Measurements from ENCODE around the gene PBX1.
"Not testable (repeated sequence)": the region's sequence is repeated elsewhere in the genome, so short reads cannot be mapped to it uniquely, and the experiment has no call there.

Gene PBX1

DNA sequence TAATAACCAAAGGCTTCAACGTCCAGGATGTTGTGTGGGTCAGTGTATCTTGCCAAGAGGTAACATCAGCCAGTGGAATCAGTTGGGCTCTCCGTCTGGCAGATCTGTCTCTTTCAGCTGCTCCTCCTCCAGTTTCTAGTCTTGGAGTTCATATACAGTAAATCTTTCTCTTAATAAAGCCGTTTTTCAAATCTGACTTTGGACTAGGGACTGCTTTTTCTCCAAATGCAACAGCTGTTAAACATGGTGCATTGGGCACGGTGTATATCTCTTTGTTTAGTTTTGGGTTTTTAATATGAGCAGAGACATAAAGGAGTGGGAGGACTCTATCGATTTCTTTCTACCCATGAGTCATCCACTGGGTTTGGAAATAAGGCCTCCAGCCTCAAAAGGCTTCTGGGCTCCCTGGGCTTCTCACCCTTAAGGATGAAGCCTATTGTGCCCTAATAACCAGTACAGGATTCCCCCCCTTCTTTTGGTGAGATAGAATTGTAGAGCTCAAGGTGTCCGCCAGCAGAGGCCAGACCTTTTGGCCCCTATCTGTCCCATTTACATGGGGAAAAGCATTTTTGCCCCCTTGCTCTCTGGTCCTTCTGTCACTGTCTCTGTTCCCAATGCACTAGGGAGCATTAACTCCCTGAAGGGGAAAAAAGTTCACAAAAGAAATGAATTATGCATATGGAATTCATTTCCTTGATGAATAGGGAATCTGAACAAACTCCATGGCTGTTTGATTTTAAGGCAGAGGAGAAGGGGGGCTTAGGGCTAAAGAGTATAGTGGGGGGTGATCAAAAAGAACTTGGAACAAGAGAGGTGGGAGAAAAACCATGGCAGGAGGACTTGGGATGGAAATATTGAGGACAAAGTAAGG, 86.0 kb downstream of the PBX1 start:
- peak; percentile 76 for FAIRE-seq

DNA sequence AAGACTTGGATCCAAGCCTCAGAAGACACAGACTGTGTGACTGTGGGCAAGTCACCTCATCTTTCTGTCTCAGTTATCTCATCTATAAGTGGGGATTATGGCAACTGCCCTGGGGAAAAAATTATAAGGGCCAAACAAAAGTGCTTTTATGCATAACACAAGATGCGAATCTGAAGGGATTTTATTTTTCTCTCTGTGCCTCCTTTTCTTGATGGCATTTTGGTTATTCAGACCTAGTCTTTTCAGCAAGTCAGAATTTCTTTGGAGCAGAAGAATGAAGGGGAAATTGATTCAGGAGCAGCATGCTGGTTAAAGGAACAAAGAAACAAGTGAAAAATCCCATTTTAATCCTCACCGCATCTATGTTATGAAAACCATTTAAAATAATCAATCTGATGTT, 86.9 kb downstream of the PBX1 start:
- FAIRE-seq: no peak

DNA sequence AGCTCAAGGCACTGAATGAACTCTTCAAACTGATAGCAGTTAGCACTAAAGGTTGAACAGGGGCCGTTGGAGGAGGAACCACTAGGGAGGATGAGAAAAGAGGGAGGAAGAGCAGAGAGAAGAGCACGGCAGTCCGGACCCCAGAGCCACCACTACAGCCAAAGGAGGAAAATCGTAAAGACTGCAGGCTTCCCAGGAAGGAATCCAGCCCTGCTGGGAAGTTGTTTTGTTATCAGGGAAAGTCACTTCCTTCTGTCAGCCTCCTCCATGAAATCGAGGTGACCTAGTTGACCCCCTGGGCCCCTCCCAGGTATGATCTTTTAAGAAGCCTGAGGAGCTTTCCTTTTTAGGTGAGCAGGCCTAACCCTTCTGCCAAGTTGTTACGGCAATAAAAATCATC, 88.2 kb downstream of the PBX1 start:
- FAIRE-seq: no peak

DNA sequence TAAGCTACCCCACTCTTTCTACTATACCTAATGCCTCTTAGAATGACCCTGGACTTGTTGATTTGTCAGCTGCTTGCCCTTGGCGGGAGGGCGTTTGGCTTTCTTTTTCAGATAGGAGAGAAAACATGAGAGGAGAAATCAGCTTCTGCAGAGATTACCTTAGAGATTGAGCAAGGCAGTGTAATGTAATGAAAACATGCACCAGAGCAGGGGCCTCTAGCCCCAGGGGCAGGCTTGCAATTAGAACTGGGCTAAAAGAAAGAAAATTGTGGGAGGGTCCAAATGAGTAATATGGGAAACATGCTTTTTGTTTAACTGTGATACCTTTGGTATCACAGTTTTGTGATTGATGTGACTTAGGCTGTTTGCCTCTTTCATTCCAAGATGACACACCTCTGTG, 89.7 kb downstream of the PBX1 start:
- no peak for FAIRE-seq

DNA sequence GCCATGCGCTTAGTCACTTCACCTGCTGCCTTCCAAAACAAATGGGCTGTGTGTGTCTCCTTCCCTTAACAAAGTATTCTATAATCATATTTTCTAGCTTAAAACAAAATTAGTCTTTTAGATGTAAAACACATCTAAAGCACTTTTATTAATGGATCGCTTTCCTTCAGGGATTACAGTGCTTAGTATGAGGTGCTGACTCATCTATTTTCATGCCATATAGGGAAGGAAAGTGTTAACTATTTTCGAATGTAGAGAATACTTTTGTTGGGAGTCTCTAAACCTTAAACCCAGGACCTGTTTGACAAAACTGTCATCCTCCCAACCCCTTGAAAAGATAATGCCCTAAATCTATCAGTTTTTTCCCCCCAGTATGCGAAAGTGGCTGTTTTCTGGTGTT, 90.2 kb downstream of the PBX1 start:
- no peak for FAIRE-seq

DNA sequence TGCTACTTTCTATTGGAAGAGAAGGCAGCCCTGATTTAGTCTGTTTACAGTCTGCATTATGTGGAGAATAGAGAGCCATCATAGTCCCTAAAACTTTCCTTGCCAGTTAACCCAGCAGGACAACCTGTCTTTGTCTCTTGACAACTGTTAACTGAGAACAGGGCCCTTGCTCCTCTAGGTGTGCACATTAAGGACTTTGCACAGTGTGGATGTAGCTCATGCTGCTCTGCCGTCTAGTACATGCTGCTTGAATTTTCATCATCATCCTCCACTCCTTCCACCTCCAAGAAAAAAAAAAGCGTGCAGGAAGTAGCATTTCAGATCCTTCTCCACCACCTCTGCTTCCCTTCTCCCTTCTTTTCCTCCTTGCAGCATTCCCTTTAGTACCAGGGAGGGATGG, 91.5 kb downstream of the PBX1 start:
- no peak for FAIRE-seq

DNA sequence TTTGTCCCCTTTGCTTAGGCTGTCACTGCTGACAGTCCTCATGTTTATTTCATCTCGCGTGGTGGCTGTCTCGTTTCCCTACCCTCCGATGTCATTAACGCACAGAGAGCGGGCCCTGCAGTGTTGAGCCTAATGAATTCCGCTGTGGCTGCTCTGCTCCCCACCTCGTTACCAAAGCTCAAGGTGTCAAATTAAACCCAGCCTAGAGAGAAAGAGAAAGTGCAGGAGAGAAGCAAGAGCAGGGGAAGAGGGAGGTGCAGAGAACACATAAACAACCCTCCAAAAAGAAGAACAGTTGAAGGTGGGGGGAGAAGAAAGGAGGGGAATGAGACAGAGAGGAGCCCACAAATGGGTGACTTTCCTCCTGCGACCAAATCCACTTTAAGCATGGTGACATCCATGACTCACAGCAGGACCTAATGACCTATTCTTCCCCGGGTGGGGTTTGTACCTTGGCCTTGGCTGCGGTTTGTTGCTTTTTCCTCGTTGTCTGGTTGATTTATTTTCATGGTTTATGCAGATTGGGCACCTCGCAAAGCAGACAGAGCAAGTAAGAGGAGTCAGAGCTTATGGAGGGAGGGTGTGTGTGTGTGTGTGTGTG, 92.5 kb downstream of the PBX1 start:
- FAIRE-seq: peak; percentile 87

DNA sequence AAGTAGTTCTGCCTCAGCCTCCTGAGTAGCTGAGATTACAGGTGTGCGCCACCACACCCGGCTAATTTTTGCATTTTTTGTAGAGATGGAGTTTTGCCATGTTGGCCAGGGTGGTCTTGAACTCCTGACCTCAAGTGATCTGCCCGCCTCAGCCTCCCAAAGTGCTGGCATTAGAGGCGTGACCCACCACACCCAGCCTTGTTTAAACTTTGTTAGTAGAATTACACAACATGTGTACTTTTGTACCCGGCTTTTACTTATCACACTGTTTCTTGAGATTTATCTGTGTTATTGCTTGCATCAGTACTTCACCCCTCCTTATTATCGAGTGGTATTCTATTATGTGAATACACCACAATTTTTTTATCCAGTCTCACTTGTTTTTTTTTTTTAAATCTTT, 94.0 kb downstream of the PBX1 start:
- FAIRE-seq: not testable (repeated sequence)

DNA sequence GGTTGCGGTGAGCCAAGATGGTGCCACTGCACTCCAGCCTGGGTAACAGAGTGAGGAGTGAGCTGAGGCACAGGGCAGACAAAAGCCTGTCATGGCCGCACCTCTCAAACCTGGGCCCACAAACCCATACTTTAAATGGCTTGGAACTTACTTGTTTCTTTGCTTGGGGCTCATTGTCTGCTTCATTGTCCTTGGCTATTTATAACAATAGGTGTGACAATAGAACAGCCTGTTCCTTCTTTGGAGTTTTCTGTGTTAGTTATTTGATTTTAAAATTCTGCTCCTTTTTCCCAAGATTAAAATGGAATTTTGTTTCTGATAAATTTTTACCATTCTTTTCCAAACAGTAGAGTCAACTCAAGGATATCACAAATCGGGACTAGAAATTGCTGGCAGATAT, 94.7 kb downstream of the PBX1 start:
- no peak for FAIRE-seq

DNA sequence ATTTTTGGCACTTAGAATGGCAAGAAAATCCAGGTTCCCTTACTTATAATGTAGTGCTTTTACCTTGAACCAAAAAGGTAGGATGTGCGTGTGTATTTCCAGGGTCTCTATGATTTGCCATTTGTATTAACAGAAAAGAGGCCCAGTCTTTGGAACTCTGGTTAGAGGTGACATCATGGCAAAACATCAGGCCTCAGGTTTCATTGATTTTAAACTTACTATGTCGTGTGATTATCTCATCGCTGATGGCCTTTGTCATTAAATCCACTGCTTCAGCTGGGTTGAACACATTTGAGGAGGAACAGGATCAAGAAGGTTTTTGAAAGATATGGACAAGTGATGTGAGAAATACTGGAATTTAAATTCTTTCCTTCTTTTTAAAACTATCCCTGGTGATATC, 95.2 kb downstream of the PBX1 start:
- no peak for FAIRE-seq

DNA sequence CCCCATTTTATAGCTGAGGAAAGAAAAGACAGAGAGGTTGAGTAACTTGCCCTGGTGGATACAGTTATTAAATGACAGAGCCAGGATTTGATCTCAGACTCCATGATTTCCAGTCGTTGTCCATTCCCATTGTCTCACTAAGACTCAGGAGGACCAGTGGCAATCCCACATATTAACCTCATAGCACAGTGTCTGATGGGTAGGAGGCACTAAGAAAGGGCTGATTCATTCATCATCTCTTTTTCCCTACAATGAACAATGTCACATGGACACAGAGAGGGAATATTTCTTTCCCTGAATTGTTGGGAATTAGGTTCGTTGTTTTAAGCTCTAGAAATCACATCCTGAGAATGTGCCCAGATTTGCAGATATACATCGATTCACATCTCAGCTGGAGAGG, 99.9 kb downstream of the PBX1 start:
- FAIRE-seq: no peak

DNA sequence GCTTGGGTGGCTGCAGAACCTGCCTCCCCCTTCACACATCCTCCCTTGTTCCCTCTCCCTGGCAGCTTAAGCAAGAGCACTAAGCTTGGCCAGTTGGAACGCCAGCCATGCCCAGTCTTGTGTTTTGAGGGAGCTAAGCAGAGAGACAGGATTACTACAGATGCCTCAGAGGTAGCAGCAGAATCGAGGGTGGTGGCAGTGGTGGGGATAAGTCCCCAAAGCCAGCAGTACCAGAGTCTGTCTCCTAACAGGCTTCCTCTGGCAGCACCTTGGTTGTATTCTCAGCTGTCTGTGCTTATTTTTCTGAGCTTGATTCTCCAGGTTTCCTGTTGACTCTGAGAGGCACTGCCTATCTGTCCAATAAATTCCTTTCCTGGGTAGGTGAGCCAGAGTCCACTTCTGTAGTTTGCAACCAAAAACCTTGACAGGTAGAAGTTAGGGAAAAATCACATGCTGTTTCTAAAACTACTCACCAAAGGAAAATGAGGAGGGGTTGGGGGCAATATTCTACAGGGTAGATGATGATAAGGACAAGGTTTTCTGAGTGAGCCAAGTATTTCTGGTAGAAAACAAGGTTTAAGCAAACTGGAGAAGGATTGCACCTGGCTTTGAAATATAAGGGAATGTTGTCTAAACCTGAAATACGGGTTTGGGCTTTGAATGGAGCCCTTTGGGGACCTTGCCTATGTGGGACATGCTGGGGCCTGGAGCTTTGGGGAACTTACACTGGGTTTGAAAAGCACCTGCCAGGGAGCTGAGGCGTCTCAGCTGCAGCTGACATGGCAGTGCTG, 100.8 kb downstream of the PBX1 start:
- FAIRE-seq: no peak

DNA sequence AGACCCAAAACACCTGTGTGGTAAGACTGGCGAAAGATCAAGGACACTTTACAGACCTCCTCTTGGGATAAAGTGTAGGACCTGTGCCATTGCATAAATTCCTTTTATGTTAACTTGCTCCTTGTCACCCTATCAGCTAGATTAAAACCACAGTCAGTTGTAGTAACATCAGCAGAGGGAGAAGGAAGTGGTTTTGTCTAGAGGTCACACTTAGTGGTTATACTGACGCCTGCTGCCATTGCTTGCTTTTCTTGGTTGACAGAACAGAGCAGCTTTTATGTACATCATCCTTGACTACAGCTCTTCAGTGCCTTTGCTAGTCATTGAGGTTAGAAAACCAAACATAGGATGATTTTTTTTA, 101.4 kb downstream of the PBX1 start:
- FAIRE-seq: peak; percentile 66

DNA sequence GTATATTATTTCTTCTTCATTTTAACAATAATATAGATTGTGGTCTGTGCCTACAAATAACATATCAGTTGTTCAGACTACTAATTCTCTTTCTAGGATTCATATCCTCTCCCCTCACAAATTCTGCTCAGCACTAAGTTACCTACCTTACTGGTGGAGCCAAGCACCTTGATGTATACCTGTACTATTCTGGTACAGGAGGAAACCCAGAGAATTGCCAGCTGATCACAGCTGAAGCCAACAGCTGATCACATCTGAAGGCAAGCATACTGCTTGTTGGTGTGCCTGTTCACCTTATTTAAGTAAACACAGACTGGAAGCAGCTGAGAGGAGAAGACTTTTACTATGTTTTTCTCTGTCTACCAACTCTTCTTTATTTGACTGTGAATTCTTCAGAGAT, 101.8 kb downstream of the PBX1 start:
- no peak for FAIRE-seq

DNA sequence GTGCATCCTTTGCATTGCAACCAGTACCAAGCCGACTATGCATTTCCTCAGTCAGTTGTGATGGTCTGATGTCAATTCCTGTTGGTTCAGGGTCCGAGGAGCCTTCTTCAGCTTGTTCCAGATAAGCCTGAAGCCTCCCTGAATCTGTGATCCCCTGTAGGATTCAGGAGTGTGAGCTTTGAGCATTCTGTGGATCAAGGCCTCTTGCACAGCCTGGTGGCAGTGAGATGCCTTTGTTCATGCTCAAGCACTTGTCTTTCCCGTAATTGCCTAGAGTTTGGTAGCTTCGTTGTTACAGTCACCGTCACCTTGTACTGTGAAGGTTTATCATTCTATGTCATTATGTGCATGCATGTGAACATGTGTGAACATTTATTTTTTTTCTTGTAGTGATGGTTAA, 103.5 kb downstream of the PBX1 start:
- FAIRE-seq: no peak

DNA sequence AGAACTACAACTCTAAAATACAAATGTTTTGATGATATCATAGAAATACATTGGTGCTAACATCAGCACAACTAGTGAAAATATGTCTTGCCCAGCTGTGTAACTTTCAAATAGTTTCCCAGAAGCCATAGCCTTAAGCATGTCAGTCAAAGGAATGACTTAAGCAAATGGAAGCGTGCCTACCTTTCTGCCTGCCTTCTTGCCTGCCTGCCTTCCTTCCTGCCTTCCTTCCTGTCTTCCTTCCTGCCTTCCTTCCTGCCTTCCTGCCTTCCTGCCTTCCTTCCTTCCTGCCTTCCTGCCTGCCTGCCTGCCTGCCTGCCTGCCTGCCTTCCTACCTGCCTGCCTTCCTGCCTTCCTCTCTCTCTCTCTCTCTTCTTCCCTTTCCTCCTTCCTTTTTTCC, 104.0 kb downstream of the PBX1 start:
- no peak for FAIRE-seq

DNA sequence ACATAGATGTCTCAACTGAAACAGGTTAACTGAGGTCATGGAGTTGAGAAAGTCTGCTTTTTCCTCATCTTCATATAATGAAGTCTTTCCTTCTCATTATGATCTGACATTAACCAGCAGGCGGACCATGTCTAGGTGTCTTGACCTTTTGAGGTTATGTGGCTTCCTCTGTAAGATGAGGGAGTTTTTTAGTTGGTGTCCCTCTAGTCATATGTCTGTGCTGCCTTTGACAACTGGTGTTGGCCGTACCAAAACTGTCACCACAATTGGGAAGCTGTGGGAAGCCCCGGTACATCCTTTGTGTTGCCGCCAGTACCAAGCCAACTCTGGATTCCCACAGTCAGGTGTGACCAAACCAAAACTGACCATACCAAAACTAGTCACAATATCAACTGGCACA, 105.1 kb downstream of the PBX1 start:
- no peak for FAIRE-seq

DNA sequence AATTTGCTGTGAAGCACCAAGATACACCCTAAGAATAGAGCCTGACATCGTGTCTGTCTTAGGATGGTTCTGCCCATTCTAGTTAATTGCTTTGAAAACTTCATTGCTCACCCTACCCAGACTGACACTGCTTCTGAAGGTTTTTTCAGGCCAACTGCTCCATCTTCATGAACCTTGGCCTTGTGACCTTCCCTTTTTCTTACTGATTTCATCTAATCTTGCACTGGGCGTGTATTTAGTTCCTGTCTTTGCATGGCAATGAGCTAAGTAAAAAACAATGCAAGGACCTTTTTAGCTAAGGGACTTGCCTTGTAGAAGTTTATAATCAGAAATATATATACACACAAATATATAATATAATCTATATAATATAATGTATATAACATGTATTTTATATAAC, 108.0 kb downstream of the PBX1 start:
- FAIRE-seq: no peak

DNA sequence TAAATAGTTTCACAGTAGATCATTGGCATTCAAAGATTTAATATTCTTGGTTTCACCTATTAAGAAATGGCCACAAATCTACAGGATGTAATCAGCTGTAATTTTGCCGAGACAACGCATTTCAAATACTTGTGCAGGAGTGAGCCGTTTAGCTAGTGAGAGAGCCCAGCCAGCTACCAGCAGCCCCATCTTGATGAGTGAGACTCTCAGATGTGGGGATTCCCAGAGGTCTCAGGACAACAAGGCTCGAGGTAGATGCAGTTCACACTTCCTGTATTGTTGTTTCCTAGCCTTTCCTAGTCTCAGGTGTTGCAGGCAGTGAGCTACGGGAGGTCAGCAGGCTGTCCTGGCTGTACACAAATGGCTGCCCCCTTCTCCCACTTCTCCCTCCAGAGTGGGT, 108.6 kb downstream of the PBX1 start:
- no peak for FAIRE-seq

DNA sequence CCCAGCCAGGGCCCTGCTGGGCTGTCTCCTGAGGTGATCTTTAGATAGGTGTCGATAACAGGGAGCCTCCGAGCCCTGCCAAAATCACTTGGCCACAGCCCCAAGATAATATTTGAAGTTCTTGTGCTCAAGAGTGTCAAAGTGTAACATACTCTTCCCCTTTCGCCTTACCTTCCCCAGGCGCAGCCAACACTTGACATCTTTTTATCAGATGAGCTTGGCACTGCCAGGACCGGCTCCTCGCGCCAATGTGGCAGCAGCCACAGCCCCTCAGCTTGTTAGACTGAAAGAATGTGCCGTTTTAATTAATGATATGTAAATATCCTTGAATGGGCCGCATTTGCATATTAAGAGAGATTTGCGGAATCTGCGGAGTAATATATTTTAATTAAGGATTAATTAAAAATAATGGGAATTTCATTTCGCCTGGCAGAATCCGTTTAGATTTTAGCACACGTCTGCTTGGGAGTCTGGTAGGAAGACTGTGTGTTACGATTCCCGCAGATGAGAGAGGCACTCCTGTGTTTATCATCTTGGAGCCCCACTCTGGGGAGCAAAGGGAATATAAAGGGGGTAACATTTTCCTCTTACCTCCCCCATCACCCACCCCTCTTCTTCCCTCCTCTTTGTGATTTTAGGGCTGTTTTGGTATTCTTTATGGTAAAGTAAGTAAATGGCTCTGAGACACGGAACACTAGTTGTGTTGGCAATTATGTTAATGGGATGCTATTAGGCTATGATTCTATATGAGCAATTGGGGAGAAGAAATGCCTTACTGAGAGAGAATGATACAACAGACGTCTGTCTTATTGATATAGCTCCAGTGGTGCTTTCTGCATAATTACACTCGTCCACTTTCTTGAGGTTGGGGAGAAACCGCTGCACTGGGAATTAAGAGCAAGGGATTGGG, 109.8 kb downstream of the PBX1 start:
- no peak for FAIRE-seq

DNA sequence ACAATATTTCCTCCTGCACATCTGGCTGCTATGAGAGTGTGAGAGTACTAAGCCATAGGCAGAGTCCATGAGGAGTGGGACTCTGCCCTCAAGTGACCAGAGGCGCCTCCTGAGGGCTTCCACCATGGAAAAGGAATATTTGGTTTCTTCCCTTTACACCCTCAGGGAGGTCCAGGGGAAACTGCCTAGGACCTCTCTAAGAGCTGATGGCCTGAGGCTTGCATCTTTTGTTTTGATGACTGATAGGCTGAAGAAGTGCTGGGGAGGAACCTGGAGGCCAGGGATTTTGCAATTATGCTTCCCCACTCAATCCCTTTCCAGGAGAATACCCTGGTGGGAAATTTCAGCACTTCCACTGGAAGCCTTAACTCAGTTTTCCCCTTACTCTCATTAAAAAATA, 111.0 kb downstream of the PBX1 start:
- FAIRE-seq: no peak

DNA sequence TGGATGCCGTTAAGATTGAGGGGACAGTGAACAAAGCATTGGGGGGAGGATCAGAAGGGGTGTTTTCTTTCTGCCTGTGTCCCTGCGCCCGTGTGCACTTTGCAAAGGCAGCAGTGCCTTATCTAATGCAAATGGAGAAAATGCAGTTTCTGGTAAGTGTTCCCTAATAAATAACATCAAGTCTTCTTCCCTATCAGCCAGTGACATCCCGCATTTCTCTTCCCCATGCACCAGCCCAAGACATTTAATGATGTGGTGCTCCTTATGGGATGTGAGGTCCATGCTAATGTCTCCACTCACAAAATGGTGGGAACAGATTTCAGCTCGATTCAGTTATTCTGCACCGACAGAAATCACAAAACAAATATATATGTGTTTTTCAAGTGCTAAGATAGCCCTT, 111.8 kb downstream of the PBX1 start:
- no peak for FAIRE-seq
